NOMO-1 (cell line): Measurements from ENCODE around the gene COL8A2.

ENCODE experiments used
- DNase-seq, 2 experiments: peaks; one replicate each; lab custom pipeline; 2025; ENCODE audit not compliant: unreplicated experiment in 2 of 2; lab: John Stamatoyannopoulos, UW

Gene COL8A2

DNA sequence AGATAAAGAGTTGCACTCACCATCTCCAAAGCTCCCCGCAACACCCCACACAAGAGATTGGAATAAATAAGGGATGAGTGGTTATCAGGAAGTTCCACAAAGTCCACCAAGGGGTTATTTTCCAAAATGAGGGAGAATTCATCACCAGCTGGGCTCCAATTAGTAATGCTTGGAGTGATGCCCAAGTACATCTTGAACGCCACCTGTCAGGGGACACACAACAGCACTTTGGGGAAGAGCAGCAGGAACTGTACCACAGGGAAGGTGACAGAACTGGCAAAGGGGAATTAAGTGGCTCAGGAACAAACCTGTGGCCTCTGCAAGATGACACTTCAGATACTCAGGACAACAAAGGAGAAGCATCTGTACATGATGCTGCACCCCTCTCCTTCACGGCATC is 12.8 kb upstream of the COL8A2 start:
- DNase-seq: no peak

GRCh38 chr1:36137226-36137625 is 12.2 kb upstream of the COL8A2 start:
- no peak for DNase-seq

DNA sequence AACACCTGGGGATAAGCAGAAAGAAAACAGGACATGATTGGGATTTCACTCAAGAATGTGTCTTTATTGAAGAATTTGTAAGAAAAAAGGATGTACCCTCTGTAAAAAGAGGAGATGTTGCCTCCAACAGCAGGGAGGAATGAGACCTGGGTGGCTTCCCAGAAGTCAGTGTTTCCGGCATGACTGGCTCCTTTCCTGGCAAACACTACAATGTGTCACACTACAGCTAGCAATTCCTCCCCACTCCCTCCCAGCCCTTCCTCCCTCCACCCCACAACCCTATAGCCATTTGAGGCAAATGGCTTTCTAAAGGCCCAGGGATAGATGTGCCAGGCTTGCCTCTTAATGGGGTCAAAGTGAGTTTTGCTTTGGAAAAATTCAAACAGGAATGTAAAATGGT is 11.5 kb upstream of the COL8A2 start:
- DNase-seq: no peak

DNA sequence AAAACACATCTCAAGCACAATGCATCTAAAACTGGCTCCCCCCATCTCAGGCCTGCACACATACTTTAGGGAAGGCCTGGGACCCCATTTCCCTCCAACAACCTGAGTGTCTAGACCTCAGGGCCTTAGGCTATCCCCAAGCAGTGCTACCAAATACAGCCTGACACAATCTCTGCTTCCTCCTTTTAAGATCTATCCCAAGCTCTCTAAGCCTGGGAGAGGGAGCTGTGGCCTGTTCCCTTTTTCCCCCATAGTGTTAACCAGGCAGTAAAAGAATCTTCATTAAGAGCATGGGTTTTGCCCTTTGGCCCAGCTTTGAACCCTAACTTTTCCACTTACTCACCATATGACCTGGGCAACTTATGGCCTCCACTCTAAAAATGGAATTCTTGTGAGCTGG is 10.8 kb upstream of the COL8A2 start:
- DNase-seq: no peak

GRCh38 chr1:36135330-36135667 is 10.3 kb upstream of the COL8A2 start:
- no peak for DNase-seq

DNA sequence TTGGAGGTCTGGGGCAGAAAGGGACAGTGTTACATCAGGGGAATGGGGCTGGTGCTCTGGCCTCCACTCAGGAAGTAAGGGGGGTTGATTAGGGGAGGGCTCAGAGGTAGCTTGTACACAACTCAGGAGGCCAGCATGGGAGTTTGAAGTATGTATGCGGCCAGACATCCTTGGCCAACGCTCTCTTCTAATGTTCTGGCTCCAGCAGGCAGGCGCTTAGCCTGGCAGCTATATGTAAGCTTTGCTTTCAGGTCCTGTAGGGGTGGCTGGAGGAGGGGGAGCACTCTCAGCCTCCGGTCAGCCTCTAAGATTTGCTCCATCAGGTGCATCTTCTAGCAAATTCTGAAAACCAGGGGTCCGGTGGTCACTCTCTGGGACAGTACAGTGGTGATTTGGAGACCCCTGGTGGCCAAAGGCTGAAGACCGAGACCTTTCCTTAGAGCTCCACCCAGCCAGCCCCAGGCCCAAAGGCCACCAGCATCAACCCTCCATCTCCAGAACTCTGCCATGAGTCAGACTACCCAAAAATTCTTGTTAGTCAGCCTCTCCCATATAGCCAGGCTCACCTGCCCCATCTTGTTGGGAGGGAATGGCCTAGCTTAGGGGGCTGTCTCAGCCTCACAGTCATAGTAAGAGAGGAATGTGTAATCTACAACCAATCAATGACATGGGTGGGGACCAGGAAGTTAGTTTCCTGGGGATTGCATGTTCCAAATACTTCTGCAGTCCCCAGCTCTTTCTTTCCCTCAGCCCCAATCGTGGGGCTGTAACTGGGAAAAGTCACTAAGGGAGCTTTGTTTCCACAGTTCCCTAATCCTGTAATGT is 9.7 kb upstream of the COL8A2 start:
- DNase-seq: peak; percentile 15 to 59

- DNase-seq: no peak
Measured at GRCh38 chr1:36134031-36134430, 9.0 kb upstream of the COL8A2 start.

- DNase-seq: no peak
Measured at GRCh38 chr1:36133484-36133883, 8.5 kb upstream of the COL8A2 start.

- DNase-seq: no peak
Measured at GRCh38 chr1:36132029-36132428, 7.0 kb upstream of the COL8A2 start.

- DNase-seq: no peak
Measured at GRCh38 chr1:36128905-36129206, 3.8 kb upstream of the COL8A2 start.

DNA sequence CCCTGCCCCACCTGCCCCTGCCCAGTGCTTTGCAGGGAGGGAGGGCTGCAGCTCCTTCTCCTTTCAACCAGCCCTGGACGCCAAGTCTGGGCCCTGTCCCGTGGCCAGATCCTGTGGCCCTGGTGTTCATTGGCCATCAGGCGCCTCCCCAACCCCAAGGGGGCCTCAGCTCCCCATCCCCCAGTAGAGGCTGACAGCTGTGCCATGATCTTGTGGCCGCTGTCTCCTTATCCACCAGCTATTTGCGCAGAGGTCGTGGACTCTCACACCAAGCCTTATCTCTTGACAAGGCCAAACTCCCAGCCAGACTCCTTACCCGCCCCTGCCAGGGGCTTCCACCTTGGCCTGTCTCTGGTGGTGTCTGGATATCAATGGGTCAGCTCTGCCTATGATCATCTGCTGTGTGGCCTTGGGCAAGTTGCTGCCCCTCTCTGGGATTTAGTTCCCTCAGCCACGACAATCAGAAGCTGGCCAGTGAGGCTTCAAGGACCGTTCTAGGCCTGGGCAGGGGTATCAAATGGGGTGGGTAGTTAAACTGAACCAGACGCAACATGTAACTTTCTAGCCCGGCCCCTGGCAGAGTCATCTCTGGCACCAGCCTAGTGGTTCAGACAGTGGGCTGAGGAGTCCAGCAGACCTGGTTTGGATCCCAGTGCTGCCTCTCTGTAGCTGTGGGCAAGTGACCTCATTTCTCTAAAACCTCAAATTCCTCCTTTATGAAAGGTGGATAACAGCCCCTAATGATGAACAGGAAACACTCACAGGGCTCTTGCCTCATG is 3.3 kb upstream of the COL8A2 start:
- DNase-seq: peak in 1 of 2 experiments; percentile 13

- no peak for DNase-seq
Measured at GRCh38 chr1:36126797-36127500, 1.9 kb upstream of the COL8A2 start.

- no peak for DNase-seq
Measured at GRCh38 chr1:36126005-36126716, 1.1 kb upstream of the COL8A2 start.

DNA sequence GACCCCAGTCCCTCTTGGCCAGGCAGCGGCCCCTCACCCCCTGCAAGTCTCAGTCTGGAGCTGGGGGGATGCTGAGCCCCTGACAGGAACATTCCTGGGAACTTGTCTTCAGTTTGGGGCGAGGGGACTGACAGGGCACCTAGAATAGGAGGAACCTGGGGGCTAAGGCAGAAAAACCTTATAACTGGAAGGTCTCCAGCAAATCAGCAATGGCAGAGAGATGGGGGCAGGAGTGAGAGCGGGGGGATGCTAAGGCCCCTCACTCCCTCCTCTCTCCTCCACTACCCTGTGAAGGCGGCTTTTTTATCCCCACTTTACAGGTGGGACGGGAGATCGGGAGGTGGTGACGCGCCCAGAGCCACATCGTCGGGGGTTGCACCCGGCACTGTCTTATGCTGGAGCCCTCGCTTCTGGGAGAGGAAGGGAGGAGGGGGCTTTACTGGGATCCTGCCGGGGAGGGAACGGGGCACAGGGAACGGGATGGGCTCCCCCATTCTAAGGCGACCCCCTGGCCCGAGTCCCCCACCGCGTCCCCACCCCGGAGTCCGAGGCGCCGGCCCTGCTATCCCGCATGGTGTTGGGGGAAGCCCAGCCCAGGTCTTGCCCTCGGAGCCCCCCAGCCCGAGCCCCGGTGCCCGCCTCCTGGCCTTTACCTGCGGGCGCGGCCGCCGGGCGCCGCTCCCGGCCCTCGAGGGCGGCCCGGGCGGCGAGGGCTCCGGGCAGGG is 456 bp downstream of the COL8A2 start:
- DNase-seq: no peak

DNA sequence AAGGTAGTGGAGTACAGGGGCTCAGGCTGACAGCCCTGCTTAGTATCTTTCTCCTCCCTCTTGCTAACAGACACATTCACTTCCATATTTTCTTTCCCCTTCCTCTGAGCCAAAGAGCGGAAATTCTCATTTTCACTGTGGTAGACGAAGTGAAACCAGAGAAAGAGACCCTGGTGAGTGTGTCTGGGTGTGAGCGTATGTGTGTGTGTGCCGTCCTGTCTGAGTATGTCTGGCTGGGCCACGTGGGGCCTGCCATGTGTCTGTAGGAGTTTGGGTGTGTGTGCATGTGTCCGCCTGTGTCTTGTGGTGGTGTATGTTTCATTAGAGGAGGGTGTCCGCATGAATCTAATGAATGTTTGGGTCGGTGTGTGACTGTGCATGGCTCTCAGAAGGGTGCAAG is 1.7 kb downstream of the COL8A2 start:
- peak; percentile 79 to 93 for DNase-seq

GRCh38 chr1:36122062-36123030 is 2.7 kb downstream of the COL8A2 start:
- DNase-seq: no peak

- DNase-seq: no peak
Measured at GRCh38 chr1:36119456-36119855, 5.6 kb downstream of the COL8A2 start.

DNA sequence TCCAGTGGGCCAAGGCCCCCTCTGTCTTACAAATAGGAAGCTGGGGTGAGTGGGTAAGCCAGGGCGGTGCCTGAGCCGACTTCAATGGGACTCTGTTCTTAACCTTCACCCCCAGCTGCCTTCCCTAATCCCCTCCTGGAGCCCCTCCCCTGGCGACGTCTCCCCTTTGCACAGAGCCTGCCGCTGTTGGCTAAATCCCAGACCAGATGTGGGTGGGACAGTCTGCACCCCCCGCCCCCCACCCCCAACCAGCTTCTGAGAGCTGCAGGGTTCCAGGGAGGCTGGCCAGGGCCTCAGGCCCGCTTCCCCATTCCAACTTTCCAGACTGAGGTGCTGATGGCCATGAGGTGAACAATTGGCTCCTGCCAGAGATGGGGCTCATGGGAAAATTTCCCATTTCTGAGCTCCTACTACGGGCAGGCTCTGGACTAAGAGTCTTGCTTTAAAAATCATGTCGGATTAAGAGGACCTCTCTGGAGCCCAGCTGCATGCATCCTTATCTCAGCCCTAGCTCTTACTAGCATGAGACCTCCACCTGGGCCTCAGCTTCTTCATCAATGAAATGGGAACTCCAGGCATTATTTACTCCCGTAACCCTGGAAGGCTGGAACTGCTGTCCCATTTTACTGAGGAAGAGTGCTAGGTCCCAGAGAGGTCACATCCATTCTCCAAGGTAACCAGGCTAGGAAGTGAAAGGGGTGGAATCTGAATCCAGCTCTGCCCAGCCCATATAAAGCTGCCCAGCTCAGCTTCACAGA is 6.4 kb downstream of the COL8A2 start:
- DNase-seq: no peak

DNA sequence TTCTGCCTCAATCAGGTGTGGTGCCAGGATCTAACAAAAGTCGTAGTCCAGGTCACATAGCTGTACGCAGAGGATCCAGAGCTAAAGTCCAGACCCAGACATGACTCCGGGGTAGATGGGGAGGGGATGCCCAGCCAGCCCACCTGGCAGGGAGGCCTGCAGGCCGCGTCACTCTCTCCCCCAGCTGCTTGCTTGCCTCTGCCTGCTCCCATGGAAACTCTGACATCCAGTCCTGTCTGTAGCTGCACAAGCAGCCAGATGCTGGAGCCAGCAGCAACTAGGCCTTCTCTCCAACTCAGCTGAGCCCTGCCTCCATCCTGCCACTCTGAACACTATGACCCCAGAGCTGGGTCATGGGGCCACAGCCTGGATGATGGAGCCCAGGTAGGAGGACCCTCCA is 8.1 kb downstream of the COL8A2 start:
- DNase-seq: no peak
